Activated CD4-positive, alpha-beta T cell treated with anti-CD3 and anti-CD28 coated beads for 24 hours (primary cell): Measurements from ENCODE around the gene CEP68.

Experiments used
- DNase-seq, 2 donors: peaks; one replicate each; pipeline ENCODE4 v3.0.0-alpha.2; 2020; ENCODE audit warnings: low read depth in 2 of 2

Gene CEP68

DNA sequence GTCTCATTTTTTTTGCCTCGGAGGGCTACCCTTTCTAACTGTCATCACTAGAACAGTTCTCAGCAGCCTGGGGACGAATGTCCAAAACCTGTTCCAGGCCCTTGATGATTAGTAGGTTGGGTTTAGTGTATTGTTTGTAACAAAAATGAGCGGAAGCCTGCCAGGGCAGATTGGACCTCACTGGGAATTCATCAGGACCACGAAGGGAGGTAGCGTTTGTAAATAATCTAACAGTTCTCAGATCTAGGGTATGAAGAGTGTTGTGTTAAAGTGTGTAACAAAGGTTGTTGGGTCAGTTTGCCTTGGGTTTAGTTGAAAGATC, 799 bp downstream of the CEP68 start:
- no peak for DNase-seq

DNA sequence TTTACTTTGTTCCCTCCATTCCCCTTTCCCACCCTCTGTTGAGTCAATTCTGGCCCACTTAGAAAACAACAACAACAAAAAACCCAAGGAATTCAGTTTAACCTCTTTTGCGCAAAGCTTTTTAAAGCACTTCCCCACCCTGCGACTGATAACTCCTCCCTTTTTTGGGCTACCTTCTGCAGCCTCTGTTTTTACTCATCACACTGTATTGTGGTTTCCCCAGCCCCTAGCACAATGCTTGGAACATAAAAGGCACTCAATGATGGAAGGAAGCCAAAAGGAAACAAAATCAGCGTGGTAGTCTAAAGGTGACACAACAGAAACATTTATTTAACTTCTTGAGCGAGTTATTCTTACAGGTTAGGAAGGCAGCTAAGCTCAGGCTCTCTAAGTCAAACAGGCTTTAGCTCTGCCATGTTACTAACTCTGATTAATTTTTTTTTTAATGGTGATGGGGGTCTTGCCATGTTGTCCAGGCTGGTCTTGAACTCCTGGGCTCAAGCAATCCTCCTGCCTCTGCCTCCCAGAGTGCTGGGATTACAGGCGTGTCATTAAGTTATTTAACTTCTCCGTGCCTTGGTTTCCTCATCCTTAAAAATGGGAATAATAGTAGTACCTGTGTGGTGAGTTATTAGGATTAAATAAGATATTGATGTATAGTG, 1.3 kb downstream of the CEP68 start:
- DNase-seq = peak in 1 of 2 donors; percentile 43

DNA sequence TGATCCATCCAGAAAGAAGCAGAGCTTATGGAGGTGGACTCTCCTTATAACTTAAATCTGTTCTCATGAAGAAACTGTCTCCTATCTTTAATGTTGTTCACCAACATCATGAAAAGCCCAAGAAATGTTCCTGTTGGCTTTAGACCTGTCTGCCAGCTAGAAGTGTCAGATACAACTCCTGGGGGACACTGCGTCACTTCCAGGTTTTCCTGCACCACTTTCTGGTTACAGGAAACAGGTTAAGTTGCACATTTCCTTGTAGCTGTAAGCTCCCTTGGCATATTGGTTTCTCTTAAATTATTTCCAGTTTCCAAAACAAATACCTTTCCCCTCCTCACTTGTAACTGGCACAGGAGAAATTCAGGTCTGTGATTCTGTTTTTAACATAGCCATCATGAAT, 2.9 kb downstream of the CEP68 start:
- no peak for DNase-seq

DNA sequence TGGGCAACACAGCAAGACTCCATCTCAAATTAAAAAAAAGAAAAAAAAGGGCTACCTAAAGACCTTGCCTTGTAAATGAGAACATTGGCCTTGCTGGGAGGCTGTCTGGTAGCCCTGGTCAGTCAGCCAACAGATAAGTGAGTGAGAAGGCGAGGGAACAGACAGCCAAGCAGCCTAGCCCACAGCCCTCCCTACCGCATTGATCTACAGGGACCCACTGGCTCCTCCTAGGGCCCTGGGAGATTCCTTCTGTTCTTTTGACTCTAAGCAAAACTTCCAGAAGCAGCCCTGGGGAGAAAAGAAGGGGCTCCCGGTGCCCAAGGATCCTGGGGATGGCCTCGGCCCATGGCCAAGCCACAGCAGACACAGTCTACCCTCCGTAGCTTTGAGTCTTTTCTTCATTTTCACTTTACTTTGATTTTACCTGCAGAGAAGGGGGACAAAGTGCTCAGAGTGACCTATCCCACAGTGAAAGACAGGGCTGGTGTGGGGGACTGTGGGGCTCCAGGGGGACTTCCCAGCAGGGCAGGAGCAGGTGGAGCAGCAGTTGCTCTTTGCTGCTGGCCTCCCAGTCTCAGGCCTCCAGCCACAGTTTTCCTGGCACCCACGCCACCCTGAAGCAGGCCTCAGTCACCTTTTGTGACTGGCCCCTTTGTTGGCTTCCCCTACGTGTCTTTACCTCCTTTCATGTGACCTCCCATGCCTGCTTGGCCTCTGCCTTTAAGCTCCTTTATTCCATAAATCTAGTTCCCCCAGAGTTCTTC, 5.1 kb downstream of the CEP68 start:
- no peak for DNase-seq

DNA sequence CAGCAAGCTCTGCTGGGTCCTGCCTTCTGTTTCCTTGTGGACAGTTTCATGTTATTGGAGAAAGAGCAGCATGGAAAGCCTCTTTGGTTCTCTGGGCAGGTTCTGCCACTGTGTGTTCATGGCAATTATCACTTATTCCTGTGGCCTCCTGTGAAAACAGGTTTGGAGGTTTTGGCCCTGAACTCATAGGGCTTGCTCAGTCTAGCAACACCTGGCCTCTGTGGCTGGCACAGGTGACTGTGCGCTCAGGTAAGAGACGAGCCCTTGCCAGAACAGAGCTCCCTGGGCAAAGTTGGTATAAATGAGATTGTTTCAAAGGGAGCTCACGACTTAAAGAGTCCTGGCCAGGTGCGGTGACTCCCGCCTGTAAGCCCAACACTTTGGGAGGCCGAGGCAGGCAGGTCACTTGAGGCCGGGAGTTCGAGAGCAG, 5.7 kb downstream of the CEP68 start:
- no peak for DNase-seq

DNA sequence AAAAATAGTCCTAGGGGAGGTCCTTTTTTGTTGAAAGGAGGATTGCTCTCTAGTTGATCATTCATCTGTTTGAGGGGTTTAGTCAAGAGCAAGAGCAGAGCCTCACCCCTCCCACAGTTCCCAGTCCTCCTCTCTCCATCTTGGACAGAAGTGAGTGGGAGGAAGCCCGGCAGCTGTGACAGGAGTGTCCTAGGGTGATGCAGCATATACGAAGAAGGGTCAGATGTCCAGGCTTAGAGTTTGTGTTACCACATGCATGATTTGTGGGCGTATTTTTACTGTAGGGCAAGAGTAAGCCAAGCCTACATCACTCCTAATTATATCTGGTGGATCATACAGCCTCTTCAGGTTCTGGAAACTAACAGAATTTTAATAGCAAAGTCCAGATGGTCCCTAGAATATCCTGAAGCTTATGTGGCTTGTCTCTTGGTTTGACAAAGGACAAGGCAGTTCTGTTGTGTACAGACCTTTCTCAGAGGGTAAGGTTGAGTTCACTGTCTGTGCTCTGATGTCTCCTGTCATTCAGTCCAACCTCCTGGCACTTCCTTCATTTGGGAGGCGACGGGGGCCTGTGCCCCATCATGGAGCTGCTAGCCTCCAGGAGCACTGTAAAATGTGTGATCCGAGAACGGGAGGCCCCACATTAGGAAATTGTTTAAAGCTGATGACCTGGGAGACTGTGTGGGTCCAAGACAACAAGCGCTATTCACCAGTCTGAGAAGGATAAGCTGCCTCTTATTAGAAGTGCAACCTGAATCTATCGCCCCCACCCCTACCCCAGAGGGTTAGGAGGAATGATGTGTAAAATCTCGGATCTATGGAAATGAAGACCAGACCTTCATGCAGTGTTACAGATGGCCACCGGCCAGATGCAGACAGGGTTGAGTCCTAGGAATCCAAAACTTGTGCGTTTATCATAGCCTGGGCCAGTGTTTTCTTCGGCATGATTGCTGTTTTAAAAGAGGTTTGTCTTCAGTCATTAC, 6.9 kb downstream of the CEP68 start:
- DNase-seq = no peak

DNA sequence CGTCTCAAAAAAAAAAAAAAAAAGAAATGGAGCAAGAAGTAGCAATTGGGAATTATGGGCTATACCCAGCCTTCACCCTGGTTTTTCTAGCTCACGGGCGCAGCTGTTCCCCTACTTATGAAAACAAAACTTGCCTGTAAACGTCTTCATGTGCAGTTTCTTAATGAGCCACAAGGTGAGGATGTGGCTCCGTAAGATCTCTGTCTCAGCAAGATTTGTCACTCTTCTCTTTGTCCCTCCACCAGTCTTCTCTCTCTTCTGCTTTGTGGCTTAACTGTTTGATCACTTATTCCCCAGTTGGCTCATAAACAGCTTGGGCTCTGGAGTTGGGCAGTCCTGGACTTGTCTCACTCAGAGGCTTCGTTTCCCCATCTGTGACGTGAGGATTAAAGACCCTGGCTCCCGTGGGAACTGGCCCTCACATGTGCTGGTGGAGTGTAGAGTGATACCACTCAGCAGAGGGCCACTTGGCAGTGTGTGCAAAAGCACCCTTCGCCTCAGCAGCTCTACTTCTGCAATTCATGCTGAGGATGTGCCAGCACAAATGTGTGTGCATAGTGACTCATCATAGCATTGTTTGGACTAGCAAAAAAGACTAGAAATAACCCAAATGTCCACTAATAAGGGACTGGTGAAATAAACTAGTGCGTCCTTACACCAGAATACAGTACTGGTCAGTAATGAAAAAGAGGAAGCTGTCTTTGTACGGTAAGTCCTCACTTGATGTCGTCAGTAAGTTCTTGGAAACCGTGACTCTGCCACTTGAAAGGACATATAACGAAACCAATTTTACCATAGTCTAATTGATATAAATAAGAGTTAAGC, 8.7 kb downstream of the CEP68 start:
- no peak for DNase-seq

DNA sequence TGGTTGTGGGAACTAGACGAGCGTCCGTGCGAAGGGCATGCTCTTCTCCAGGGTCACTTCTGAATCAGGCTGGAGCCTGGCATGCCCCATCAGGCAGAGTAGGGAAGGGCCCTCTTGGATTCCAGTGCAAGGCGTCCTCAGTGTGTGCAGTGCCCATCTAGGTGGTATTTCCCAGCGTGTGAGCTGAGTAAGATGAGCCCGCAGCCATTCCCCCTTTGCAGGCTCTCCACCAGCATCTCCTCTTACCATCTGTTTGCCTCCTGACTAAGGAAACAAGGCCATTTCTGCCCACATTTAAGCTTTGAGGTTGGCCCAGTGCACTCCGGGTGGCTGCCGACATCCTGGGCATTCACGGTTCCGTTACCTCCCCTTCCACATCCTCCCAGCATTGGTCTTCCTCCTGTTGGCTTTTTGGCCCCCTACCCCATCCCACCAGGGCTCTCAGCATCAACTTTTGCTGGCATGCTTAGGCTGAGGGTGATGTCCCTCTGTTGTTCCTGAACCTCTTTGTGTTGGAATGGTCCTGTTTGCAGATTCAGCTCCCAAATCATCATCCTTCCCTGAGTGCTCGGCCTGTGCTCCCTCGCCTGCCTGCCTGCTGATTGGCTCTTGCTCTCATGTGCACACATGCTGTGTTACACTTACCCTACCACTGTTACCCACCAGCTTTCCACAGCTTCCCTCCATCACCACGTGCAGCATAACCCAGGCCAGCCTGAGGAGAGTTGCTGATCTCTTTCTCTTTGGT, 11.8 kb downstream of the CEP68 start:
- DNase-seq = no peak

DNA sequence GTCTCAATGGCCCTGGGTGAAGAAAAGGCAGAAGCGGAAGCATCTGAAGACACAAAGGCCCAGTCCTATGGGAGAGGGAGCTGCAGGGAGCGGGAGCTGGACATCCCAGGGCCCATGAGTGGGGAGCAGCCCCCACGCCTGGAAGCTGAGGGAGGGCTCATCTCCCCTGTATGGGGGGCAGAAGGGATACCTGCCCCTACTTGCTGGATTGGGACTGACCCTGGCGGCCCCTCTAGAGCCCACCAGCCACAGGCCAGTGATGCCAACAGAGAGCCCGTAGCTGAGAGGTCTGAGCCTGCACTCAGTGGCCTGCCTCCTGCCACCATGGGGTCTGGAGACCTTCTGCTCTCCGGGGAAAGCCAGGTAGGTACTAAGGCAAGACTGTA, 13.2 kb downstream of the CEP68 start:
- no peak for DNase-seq

DNA sequence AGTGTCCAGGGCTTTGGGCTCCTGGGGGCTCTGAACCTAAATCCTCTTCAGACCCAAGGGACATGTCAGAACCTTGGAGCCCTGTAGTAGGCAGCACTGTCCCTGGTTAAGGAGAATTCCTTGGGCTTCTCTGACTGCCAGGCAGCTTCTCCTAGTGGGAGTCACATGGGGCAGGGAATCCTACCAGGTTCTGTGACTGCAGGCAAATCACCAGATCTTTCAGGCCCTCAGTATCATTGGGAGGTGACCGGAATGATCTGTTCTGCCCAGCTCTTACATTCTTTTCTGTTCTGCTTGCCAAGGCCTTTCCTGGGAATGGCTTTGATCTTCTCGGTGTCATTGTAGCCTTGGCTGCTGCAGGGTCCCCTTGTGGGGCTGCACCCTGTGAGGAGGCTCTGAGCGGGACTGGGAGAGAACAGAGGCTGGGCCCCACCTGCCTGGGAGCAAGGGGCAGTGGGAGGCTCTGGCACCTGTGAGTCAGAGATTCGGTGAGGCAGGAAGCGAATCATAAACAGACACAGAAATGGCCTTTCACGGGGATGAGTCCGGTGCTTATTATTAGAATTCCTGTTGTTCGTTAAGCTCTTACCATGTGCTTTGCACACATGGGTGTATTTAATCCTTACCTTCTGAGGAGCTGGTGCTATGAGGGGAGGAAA, 14.1 kb downstream of the CEP68 start:
- no peak for DNase-seq

DNA sequence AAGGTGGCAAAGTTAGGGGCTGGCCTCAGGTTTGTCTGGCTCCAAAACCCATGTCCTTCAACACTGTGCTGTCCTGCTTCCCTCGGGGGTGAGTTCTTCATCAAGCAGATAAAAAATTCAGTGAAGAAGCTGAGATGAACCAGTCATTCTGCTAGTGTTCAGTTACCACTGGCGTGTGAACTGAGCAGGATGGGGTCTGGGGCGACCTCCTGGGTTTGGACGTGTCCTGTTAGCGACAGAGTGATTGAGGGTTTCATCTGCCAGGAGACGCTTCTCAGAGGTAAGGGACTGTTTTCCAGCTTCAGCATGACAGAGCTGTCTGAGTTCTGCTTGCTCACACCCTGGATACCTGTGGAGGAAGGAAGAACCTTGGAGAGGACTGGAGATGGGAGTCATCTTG, 14.6 kb downstream of the CEP68 start:
- DNase-seq = no peak

DNA sequence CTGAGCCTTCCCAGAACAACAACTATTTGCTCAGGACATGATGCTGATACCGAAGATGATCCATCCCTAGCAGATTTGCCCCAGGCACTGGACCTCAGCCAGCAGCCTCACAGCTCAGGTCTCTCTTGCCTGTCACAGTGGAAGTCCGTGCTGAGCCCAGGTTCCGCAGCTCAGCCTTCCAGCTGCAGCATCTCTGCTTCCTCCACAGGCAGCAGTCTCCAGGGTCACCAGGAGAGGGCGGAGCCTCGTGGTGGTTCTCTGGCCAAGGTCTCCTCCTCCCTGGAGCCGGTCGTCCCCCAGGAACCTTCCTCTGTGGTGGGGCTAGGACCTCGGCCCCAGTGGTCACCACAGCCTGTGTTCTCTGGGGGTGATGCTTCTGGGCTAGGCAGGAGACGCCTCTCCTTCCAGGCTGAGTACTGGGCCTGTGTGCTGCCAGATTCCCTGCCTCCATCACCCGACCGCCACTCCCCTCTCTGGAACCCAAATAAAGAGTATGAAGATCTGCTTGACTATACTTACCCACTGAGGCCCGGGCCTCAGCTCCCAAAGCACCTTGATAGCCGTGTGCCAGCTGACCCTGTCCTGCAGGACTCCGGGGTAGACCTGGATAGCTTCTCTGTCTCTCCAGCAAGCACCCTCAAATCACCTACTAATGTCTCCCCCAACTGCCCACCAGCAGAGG, 15.4 kb downstream of the CEP68 start:
- DNase-seq = no peak

DNA sequence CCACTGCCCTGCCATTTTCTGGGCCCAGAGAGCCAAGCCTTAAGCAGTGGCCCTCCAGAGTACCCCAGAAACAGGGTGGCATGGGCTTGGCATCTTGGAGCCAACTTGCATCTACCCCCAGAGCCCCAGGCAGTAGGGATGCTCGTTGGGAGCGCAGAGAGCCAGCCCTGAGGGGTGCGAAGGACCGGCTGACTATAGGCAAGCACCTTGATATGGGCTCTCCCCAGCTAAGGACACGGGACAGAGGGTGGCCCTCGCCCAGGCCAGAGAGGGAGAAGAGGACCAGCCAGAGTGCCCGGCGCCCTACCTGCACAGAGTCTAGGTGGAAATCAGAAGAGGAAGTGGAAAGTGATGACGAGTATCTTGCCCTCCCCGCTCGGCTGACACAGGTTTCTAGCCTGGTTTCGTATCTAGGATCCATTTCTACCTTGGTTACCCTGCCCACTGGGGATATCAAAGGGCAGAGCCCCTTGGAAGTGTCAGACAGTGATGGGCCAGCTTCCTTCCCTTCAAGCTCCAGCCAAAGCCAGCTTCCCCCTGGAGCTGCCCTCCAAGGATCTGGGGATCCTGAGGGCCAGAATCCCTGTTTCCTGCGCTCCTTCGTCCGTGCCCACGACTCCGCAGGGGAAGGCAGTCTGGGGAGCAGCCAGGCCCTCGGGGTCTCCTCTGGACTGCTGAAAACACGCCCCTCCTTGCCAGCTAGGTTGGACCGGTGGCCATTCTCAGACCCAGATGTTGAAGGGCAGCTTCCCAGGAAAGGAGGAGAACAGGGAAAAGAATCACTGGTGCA, 16.2 kb downstream of the CEP68 start:
- no peak for DNase-seq

DNA sequence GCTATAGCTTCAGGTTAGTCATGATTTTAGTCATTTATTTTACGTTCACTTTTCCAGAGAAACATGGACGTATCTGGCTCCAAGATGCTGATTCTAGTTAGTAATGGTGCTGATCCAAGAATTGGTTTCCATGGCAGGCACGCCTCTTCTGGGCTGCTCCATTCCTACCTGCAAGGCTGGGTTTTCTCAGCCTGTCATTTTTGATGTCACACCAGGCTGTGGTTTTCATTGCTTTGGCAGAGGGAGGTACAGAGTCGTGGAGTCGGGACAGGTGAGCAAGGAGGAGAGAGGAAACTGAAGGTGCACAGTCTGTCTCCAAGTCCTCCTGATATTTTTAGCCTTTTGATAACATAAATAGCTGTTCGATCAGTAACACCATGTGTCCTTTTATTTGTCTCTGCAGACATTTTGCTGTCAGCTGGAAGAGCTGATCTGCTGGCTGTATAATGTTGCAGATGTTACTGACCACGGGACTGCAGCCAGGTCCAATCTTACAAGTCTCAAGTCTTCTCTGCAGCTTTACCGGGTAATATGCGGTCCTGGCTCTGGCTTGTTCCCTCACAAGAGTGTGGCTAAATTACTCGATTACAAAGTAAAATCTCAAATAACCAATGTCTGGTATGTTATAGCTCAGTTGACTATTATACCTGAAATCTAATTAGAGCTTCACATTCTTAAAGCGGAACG, 17.8 kb downstream of the CEP68 start:
- DNase-seq = no peak

DNA sequence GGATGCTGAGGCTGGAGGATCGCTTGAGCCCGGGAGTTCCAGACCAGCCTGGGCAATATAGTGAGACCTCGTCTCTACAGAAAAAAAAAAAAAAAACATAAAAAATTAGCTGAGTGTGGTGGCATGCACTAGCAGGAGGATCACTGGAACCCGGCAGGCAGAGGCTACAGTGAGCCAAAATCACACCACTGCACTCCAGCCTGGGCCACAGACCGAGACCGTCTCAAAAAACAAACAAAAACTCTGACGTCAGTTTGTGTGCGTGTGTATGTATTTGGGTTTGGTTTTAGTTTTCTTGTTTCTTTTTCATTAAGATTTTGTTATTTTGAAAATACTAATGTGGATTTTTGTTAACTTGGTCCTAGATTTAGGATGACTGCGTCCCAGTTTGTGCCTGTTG, 19.0 kb downstream of the CEP68 start:
- DNase-seq = no peak

DNA sequence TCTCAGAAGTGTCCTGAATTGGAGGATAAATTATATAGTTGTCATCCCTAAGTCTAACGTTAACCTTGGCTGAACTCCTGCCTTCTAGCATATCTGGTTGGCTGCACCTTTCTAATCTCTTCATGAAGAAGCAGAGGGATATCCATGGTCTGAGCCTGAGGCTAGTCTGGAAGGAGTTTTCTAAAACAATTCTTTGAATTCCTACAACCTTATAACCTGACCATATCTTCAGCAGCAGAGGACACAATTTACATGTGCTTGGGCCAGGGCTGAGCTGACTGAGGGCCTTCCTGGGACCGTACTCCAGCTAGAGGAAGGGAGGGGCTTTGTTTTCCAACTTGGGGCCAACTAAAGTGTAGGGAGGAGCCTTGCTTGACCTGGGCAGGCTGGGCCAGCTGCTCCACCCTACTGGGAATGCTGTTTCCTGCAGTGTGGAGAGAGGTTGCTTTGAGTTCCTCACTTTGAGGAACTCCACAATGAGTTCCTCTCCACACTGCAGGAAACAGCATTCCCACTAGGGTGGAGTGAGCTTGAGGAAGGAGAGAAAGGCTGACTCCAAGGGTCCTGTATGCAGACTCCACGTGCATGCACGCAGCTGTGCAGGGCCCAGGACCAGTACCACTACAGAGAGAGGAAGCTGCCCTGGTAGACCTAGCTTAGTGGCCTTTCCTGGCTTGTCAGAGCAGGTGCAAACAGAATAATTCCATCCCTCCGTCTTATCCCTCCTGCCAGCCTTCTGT, 19.6 kb downstream of the CEP68 start:
- no peak for DNase-seq

DNA sequence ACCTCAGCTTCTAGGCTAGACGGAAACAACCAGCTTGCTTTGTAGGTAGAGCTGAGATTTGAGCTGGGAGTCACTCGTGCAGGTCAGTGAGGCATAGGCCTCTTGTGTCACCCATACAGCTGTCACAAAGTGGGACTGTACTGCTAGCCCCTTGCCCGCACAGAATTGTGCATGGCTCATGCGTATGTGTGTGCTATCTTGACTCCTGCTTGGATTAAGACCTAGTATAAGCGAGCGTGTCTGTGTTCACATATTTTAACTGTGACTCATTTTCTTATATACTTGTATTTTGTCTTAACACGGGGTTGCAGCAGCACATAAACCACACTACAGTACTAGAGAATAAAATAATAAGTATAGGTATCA, 20.1 kb downstream of the CEP68 start:
- no peak for DNase-seq

DNA sequence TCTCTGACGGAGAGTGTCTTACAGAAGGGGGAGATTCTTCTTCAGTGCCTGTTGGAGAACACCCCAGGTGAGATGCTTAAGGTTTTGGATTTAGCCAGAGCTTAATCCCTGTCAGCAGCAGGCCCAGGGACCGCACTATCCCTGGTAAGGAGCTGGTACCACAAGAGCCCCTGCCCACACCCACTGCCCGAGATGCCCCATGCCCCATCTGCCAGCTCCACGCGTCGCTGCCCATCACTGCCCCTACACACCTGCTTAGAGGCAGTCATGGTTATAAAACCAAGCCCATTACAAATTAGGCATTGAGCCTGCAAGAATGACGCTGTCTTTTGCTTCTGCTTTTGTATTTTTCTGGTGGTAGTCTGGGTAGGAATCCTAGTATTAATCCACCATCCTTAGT, 21.7 kb downstream of the CEP68 start:
- no peak for DNase-seq
